Mesothelial cell of epicardium (in vitro differentiated cells): Measurements from ENCODE around the gene CALML5. TPM values are rescaled to one million over a fixed set of nuclear protein-coding genes. Genes with fewer than 3 reads are reported as not detected.

Source experiments
- DNase-seq, 2 experiments: peaks; one replicate each; pipeline ENCODE4 v3.0.0; 2021; ENCODE audit warnings: low spot score in 2 of 2; ENCODE audit not compliant: unreplicated experiment in 2 of 2
- H3K27ac Mint-ChIP-seq: 2 replicates; pipeline ENCODE4 v1.8.0; 2021; ENCODE audit warnings: mixed read lengths
- H3K27me3 Mint-ChIP-seq: 2 replicates; pipeline ENCODE4 v1.8.0; 2021; ENCODE audit warnings: low read depth, mixed read lengths
- H3K36me3 Mint-ChIP-seq: 2 replicates; pipeline ENCODE4 v1.8.0; 2021; ENCODE audit warnings: mixed read lengths
- H3K4me1 Mint-ChIP-seq: 2 replicates; pipeline ENCODE4 v1.8.0; 2021; ENCODE audit warnings: mixed read lengths
- H3K4me3 Mint-ChIP-seq: 2 replicates; pipeline ENCODE4 v1.8.0; 2021; ENCODE audit warnings: mild to moderate bottlenecking, moderate library complexity, mixed read lengths
- H3K9me3 Mint-ChIP-seq: 2 replicates; pipeline ENCODE4 v1.8.0; 2021; ENCODE audit warnings: mixed read lengths
- CTCF ChIP-seq: fragments of 200-600 bp; sonication (generic); IDR thresholded peaks from one replicate; pipeline ENCODE4 v1.5.0; 2021; ENCODE audit warnings: antibody characterized with exemption; ENCODE audit not compliant: unreplicated experiment
- total RNA-seq: library from RNA; stranded (reverse); gene quantifications from 3 replicates; pipeline ENCODE4 v1.2.1, GENCODE V29; 2021

Gene CALML5
- total RNA-seq, 1 donor from 2014 or later = not detected

DNA sequence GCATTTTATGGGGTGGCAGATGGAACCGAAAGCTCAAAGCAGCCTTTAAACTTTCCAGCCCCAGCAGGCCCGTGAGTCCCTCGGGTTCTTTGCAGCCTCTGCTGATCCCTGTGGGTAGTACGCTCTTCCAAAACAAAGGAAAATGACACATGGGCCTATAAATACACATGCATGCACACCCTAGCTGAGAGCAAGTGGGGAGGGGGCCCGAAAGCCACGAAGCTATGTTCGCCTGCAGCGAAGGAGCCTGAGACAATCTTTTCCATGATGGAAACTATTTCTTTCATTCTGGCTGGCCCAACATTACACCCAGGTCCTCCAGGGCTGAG lies 32.2 kb downstream of the CALML5 start:
- no peak overlapping the region for H3K4me3 Mint-ChIP-seq
- H3K4me1 Mint-ChIP-seq = peaks cover 65% of the 10 kb centered on the region
- no peaks in the 10 kb centered on the region for H3K27me3 Mint-ChIP-seq
- no peak for DNase-seq
- no peak for TF ChIP-seq CTCF
- H3K9me3 Mint-ChIP-seq = no peaks in the 10 kb centered on the region
- peaks cover 1% of the 10 kb centered on the region for H3K36me3 Mint-ChIP-seq
- peak overlapping the region; percentile 99 for H3K27ac Mint-ChIP-seq

GRCh38 chr10:5466451-5467206 lies 32.7 kb downstream of the CALML5 start:
- Mint-ChIP-seq H3K36me3 (peaks cover 1% of the 10 kb centered on the region), H3K27ac (peak overlapping the region; percentile 99), H3K9me3 (no peaks in the 10 kb centered on the region), H3K4me3 (peak overlapping the region; percentile 56), H3K27me3 (no peaks in the 10 kb centered on the region), H3K4me1 (peaks cover 68% of the 10 kb centered on the region)
- peak; percentile 70 to 85 for DNase-seq
- no peak for TF ChIP-seq CTCF

DNA sequence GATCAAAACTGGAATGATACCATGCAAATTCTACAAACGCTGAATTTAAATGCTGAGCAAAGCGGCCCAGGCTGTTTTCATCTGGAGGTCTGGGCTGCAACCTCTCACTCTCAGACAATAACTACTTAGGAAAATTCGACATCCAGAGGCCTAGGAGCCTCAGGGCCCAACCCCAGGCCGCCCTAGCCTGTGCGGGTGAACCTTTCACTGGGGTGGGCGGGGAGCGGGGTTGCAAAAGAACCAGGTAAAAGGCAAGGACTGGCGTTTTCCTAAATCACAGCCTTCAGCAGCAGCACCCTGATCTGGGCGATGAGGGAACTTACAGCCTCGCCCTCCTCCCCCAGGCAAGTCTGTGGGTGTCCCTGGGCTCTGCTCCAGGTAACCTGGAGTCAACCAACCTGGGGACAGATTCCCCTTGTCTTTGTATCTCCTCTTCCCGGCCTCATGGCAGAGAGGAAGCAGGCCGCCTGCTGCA lies 33.4 kb downstream of the CALML5 start:
- peak overlapping the region; percentile 56 for H3K4me3 Mint-ChIP-seq
- no peak for TF ChIP-seq CTCF
- no peak for DNase-seq
- H3K9me3 Mint-ChIP-seq = no peaks in the 10 kb centered on the region
- peaks cover 1% of the 10 kb centered on the region for H3K36me3 Mint-ChIP-seq
- peaks cover 74% of the 10 kb centered on the region for H3K4me1 Mint-ChIP-seq
- H3K27ac Mint-ChIP-seq = peak overlapping the region; percentile 99
- no peaks in the 10 kb centered on the region for H3K27me3 Mint-ChIP-seq

DNA sequence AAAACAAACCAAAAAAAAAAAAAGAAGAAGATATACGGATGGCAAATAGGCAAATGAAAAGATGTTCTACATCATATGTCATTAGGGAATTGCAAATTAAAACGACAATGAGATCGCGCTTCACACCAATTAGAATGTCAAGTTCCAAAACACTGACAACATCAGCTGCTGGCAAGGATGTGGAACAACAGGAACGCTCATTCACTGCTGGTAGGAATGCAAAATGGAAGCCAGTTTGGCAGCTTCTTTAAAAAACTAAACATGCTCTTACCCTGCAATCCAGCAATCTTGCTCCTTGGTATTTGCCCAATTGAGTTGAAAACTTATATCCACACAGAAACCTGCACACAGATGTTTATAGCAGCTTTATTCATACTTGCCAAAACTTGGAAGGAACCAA lies 34.8 kb downstream of the CALML5 start:
- no peak overlapping the region for H3K4me3 Mint-ChIP-seq
- no peaks in the 10 kb centered on the region for H3K9me3 Mint-ChIP-seq
- peak overlapping the region; percentile 99 for H3K27ac Mint-ChIP-seq
- no peaks in the 10 kb centered on the region for H3K27me3 Mint-ChIP-seq
- no peak for TF ChIP-seq CTCF
- peaks cover 6% of the 10 kb centered on the region for H3K36me3 Mint-ChIP-seq
- DNase-seq = no peak
- peaks cover 83% of the 10 kb centered on the region for H3K4me1 Mint-ChIP-seq

DNA sequence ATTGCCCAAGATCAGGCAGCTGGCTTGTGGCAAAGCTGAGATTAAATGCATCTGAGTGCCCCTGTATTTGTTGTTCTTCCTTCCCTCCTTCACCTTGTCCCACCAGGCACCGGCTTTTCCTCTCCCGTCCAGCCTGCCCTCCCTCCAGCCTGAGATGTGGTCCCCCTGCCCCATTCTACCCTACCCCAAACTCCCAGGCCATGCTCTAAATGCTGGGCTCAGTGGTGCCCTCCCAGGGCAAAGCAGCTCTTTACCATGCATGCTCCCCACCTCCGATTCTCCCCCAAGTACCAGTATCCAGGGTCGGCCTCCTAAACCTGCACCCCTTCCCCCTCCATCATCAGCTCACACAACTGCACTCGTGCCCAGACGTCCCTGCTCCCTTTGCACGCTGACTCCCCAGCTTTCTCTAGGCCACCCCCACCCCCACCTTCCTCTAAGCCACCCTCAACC lies 36.5 kb downstream of the CALML5 start:
- H3K4me1 Mint-ChIP-seq = peaks cover 77% of the 10 kb centered on the region
- no peak for DNase-seq
- peaks cover 11% of the 10 kb centered on the region for H3K36me3 Mint-ChIP-seq
- peak overlapping the region; percentile 91 for H3K27ac Mint-ChIP-seq
- H3K9me3 Mint-ChIP-seq = no peaks in the 10 kb centered on the region
- H3K27me3 Mint-ChIP-seq = no peaks in the 10 kb centered on the region
- no peak overlapping the region for H3K4me3 Mint-ChIP-seq
- no peak for TF ChIP-seq CTCF
